H9 (cell line): ENCODE results near the gene RPS19BP1. TPM values are rescaled to one million over a fixed set of nuclear protein-coding genes. Genes with fewer than 3 reads are reported as not detected.
A peak's percentile ranks its signal among the peaks of the same experiment; 100 is the strongest.

Experiments used
- DNase-seq: peaks from one replicate; pipeline ENCODE4 v3.0.0-alpha.2; 2017
- H2AFZ ChIP-seq: one replicate; pipeline ENCODE4 v1.6.1; 2013; ENCODE audit warnings: mild to moderate bottlenecking, low read length, control low read depth, moderate library complexity
- H2AK5ac ChIP-seq: 2 replicates; pipeline ENCODE4 v1.6.1; 2013; ENCODE audit warnings: low read length, control low read depth, mixed read lengths; ENCODE audit not compliant: insufficient read length
- H2BK120ac ChIP-seq: one replicate; pipeline ENCODE4 v1.6.1; 2013; ENCODE audit warnings: low read depth, mild to moderate bottlenecking, low read length, control low read depth, inconsistent platforms; ENCODE audit not compliant: poor library complexity, severe bottlenecking
- H2BK12ac ChIP-seq: 2 replicates; pipeline ENCODE4 v1.6.1; 2013; ENCODE audit warnings: low read length, control low read depth, mixed read lengths, low read depth; ENCODE audit not compliant: insufficient read length
- H2BK15ac ChIP-seq: 2 replicates; pipeline ENCODE4 v1.6.1; 2013; ENCODE audit warnings: low read depth, low read length, control low read depth
- H2BK20ac ChIP-seq: one replicate; pipeline ENCODE4 v1.6.1; 2013; ENCODE audit warnings: low read depth, mild to moderate bottlenecking, low read length, control low read depth, inconsistent platforms; ENCODE audit not compliant: poor library complexity, severe bottlenecking
- H2BK5ac ChIP-seq: 2 replicates; pipeline ENCODE4 v1.6.1; 2013; ENCODE audit warnings: low read length, control low read depth, mixed read lengths; ENCODE audit not compliant: insufficient read length
- H3K14ac ChIP-seq: 2 replicates; pipeline ENCODE4 v1.6.1; 2013; ENCODE audit warnings: low read length, control low read depth; ENCODE audit not compliant: insufficient read depth
- H3K18ac ChIP-seq: 2 replicates; pipeline ENCODE4 v1.6.1; 2013; ENCODE audit warnings: low read depth, mild to moderate bottlenecking, mixed read lengths, low read length, control low read depth; ENCODE audit not compliant: insufficient read length
- H3K23ac ChIP-seq: 2 replicates; pipeline ENCODE4 v1.6.1; 2013; ENCODE audit warnings: low read length, control low read depth, mixed read lengths, low read depth; ENCODE audit not compliant: insufficient read length
- H3K23me2 ChIP-seq: 2 replicates; pipeline ENCODE4 v1.6.1; 2013; ENCODE audit warnings: low read depth, mild to moderate bottlenecking, mixed read lengths, low read length, control low read depth; ENCODE audit not compliant: insufficient read length, poor library complexity, severe bottlenecking
- H3K27ac ChIP-seq: 2 replicates; pipeline ENCODE4 v1.5.1; 2013; ENCODE audit warnings: low read length, control low read depth, mixed read lengths, low read depth; ENCODE audit not compliant: insufficient read length
- H3K27me3 ChIP-seq: 2 replicates; pipeline ENCODE4 v1.6.1; 2013; ENCODE audit warnings: low read length, control low read depth, inconsistent platforms; ENCODE audit not compliant: insufficient read depth
- H3K4ac ChIP-seq: 2 replicates; pipeline ENCODE4 v1.6.1; 2013; ENCODE audit warnings: low read depth, mild to moderate bottlenecking, control low read depth, inconsistent platforms, low read length, moderate library complexity
- H3K4me1 ChIP-seq: 2 replicates; pipeline ENCODE4 v1.6.1; 2013; ENCODE audit warnings: low read length, control low read depth, inconsistent platforms; ENCODE audit not compliant: insufficient read depth
- H3K4me2 ChIP-seq: 2 replicates; pipeline ENCODE4 v1.6.1; 2013; ENCODE audit warnings: low read length, control low read depth, mixed read lengths; ENCODE audit not compliant: insufficient read length, insufficient read depth
- H3K56ac ChIP-seq: 2 replicates; pipeline ENCODE4 v1.6.1; 2013; ENCODE audit warnings: low read depth, mild to moderate bottlenecking, mixed read lengths, low read length, control low read depth; ENCODE audit not compliant: insufficient read length
- H3K79me1 ChIP-seq: 2 replicates; pipeline ENCODE4 v1.6.1; 2013; ENCODE audit warnings: low read depth, mild to moderate bottlenecking, moderate library complexity, low read length, control low read depth, inconsistent platforms; ENCODE audit not compliant: insufficient read depth, poor library complexity, severe bottlenecking
- H3K79me2 ChIP-seq: 2 replicates; pipeline ENCODE4 v1.6.1; 2013; ENCODE audit warnings: low read length, control low read depth, inconsistent platforms; ENCODE audit not compliant: insufficient read depth
- H3K9ac ChIP-seq: 2 replicates; pipeline ENCODE4 v1.6.1; 2013; ENCODE audit warnings: low read length, control low read depth, mixed read lengths; ENCODE audit not compliant: insufficient read length; ENCODE audit errors: extremely low read depth
- H3K9me3 ChIP-seq: one replicate; pipeline ENCODE4 v1.6.1; 2013; ENCODE audit warnings: low read depth, low read length, inconsistent platforms; ENCODE audit not compliant: control insufficient read depth
- H3T11ph ChIP-seq: one replicate; pipeline ENCODE4 v1.6.1; 2013; ENCODE audit warnings: mild to moderate bottlenecking, low read length, control low read depth, inconsistent platforms
- H4K20me1 ChIP-seq: one replicate; pipeline ENCODE4 v1.6.1; 2013; ENCODE audit not compliant: control insufficient read depth, insufficient read length, insufficient read depth
- H4K5ac ChIP-seq: 2 replicates; pipeline ENCODE4 v1.6.1; 2013; ENCODE audit warnings: low read depth, mild to moderate bottlenecking, mixed read lengths, low read length, control low read depth; ENCODE audit not compliant: insufficient read length
- H4K8ac ChIP-seq: replicated peaks from 2 replicates; pipeline ENCODE4 v1.6.1; 2013; ENCODE audit warnings: low read length, control low read depth, mixed read lengths, low read depth; ENCODE audit not compliant: insufficient read length
- H4K91ac ChIP-seq: 2 replicates; pipeline ENCODE4 v1.6.1; 2013; ENCODE audit warnings: low read depth, mild to moderate bottlenecking, moderate library complexity, mixed read lengths, low read length, control low read depth; ENCODE audit not compliant: insufficient read length
- H3K27ac Mint-ChIP-seq, 3 experiments: 2 replicates in 2 of 3; 3 replicates in 1 of 3; pipeline ENCODE4 v1.8.0; 2020 to 2021; ENCODE audit warnings: mixed read lengths in 3 of 3, mild to moderate bottlenecking in 1 of 3, moderate library complexity in 1 of 3
- H3K27me3 Mint-ChIP-seq: 2 replicates; pipeline ENCODE4 v1.8.0; 2021; ENCODE audit warnings: low read depth, mild to moderate bottlenecking, moderate library complexity, mixed read lengths
- H3K36me3 Mint-ChIP-seq, 3 experiments: 2 replicates in 2 of 3; 3 replicates in 1 of 3; pipeline ENCODE4 v1.8.0; 2020 to 2021; ENCODE audit warnings: low read depth in 3 of 3, mixed read lengths in 3 of 3; ENCODE audit not compliant: insufficient read depth in 1 of 3
- H3K4me1 Mint-ChIP-seq, 2 experiments: 2 replicates each; pipeline ENCODE4 v1.8.0; 2020; ENCODE audit warnings: mixed read lengths in 2 of 2
- H3K4me3 Mint-ChIP-seq, 2 experiments: 2 replicates in 1 of 2; 3 replicates in 1 of 2; pipeline ENCODE4 v1.8.0; 2020 to 2021; ENCODE audit warnings: mild to moderate bottlenecking in 2 of 2, mixed read lengths in 2 of 2, moderate library complexity in 1 of 2
- H3K9me3 Mint-ChIP-seq, 2 experiments: 2 replicates in 1 of 2; 3 replicates in 1 of 2; pipeline ENCODE4 v1.8.0; 2020; ENCODE audit warnings: mild to moderate bottlenecking in 2 of 2, mixed read lengths in 2 of 2, moderate library complexity in 1 of 2
- CTCF ChIP-seq: fragments of 200-600 bp; sonication (generic); conservative IDR thresholded peaks from 3 replicates; pipeline ENCODE4 v1.8.0; 2021; ENCODE audit warnings: antibody characterized with exemption, mild to moderate bottlenecking
- WGBS: extraction: QIAGEN DNeasy Blood & Tissue Kit; methylation state at CpG from one replicate; pipeline ENCODE4 v1.1.7; 2013; ENCODE audit warnings: missing lambda C conversion rate, low lambda C conversion rate, mixed read lengths; ENCODE audit not compliant: insufficient read length; ENCODE audit errors: extremely low coverage; 5-methylcytosine and 5-hydroxymethylcytosine counted together
- total RNA-seq: library from RNA; stranded (reverse); gene quantifications from 2 replicates; pipeline ENCODE4 v1.2.1, GENCODE V29; 2021

Gene RPS19BP1
- total RNA-seq, 1 experiment from 2014 or later: 65.0 TPM

GRCh38 chr22:39489094-39490068 is 43.2 kb downstream of the RPS19BP1 start:
- Histone ChIP-seq H2BK5ac (no peak overlapping the region), H3T11ph (no peak overlapping the region), H3K9ac (no peak overlapping the region), H3K23ac (no peak overlapping the region), H3K4me2 (peak overlapping the region; percentile 5), H4K5ac (no peak overlapping the region), H3K4me1 (no peaks in the 10 kb centered on the region), H3K4ac (no peak overlapping the region), H2BK120ac (no peak overlapping the region), H4K91ac (no peak overlapping the region), H4K20me1 (no peaks in the 10 kb centered on the region), H3K18ac (no peak overlapping the region), H4K8ac (no peak overlapping the region), H3K23me2 (no peaks in the 10 kb centered on the region), H2AFZ (no peak overlapping the region), H3K79me1 (no peaks in the 10 kb centered on the region), H2BK12ac (no peak overlapping the region), H2BK20ac (no peak overlapping the region), H3K27me3 (no peaks in the 10 kb centered on the region), H2BK15ac (no peak overlapping the region), H3K14ac (no peak overlapping the region), H3K27ac (no peak overlapping the region), H3K56ac (no peak overlapping the region), H3K79me2 (no peaks in the 10 kb centered on the region), H2AK5ac (no peak overlapping the region), H3K9me3 (no peaks in the 10 kb centered on the region)
- Mint-ChIP-seq H3K27me3 (peaks cover 36% of the 10 kb centered on the region), H3K27ac (no peak overlapping the region), H3K36me3 (peaks cover 0 to 6% (median 4%) of the 10 kb centered on the region in 3 experiments; a peak in 3 of 7 replicates), H3K4me3 (0 out of 5 replicates have a peak overlapping the region, but pooled peaks of 1 of the 2 experiments have one; percentile 52), H3K4me1 (peaks cover 6 to 15% of the 10 kb centered on the region in 2 experiments), H3K9me3 (peaks cover 0 to 3% of the 10 kb centered on the region in 2 experiments; a peak in 1 of 5 replicates)
- no CpG with 5 or more reads among the region's 17 CpGs for WGBS
- no peak for TF ChIP-seq CTCF
- no peak for DNase-seq
